ENCODE measurements around the gene TPRX1. TPM values are rescaled to one million over a fixed set of nuclear protein-coding genes. Genes with fewer than 3 reads are reported as not detected.
"Not testable (repeated sequence)": the region's sequence is repeated elsewhere in the genome, so short reads cannot be mapped to it uniquely, and the experiment has no call there.

TPRX1 gene
- total RNA-seq, 2 donors from 2014 or later, result not detected

DNA sequence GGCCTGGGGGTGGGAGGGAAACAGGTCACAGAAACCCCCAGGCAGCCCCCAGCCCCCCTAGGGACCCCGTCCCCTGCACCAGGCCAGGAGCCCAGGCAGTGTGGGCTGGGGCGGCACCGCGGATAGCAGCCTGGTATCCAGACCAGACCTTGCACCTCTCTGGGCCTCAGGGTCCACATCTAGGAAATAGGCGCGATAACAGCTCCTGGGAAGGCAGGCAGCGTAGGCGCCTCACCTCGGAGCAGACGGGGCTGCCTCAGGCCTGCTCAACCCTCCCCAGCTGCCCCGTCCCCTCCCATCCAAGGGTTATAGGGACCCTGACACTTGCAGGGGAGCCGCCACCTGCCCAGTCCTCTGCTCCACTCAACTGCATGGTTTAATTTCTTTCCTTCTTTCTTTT lies 680 bp downstream of the TPRX1 start:
- DNase-seq; ATAC-seq; intact Hi-C loops (cut with DNase I): not testable (repeated sequence)

GRCh38 chr19:47803148-47803547 lies 1.2 kb downstream of the TPRX1 start:
- ATAC-seq; DNase-seq; intact Hi-C loops (cut with DNase I): not testable (repeated sequence)

DNA sequence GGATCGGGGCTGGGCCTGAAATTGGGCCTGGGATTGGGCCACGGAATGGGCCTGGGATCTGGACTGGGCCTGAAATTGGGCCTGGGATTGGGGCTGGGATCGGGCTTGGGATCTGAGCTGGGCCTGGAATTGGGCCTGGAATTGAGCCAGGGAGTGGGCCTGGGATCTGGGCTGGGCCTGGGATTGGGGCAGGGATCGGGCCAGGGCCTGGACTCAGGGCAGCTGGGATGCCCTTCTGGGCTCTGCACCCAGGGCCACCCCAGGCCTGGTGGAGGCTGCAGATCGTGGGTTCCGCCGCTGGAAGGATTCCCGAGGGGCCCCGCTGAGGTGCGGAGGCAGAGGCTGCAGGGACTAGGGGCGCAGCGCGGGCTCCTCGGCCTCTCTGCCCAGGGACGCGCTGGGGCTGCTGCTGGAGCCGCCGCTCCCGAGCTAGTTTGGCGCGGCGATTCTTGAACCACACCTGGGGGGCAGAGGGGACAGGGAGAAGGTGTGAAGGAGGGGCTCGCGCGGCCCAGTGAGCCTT lies 1.8 kb downstream of the TPRX1 start:
- ATAC-seq, result no peak
- intact Hi-C loops (cut with DNase I), result no loop called here
- no peak for DNase-seq

GRCh38 chr19:47801270-47801669 lies 3.1 kb downstream of the TPRX1 start:
- ATAC-seq (no peak), DNase-seq (no peak)
- intact Hi-C loops (cut with DNase I), result no loop called here

DNA sequence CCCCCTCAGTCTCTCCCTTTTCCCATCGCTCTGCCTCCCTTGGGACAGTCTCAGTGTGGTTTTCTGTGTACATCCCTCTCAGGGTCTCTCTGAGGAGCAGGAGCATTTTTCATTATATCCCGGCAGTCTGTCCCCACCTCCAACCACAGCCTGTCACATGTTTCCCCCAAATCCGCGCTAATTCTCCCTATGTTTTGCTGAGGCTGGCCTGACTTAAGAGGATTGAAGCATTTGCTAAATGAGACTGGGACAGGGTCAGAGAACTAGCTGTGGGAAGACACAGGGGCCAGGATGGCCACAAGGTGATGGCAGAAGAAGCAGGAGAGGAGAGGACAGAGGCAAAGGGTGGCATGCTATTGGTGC lies 5.5 kb downstream of the TPRX1 start:
- ATAC-seq (no peak), DNase-seq (no peak)
- intact Hi-C loops (cut with DNase I), result no loop called here

GRCh38 chr19:47797996-47798903 lies 6.1 kb downstream of the TPRX1 start:
- DNase-seq, result no peak
- intact Hi-C loops (cut with DNase I), result no loop called here
- no peak for ATAC-seq

DNA sequence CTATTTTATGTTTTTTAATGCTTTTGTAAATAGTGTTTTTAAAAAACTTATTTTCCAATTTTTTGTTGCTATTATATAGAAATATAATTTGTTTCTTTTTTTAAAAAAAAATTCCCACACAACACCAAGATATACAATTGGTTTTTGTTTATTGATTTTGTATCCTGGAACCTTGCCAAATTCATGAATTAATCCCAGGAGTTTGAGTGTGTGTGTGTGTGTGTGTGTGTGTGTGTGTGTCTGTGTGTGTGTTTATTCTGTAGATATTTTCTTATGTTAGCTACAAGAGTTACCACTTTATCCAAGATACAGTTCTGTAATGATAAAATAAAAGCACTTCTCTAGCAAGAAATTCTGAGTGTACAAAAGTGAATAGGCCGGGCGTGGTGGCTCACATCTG lies 7.6 kb downstream of the TPRX1 start:
- no peak for ATAC-seq
- intact Hi-C loops (cut with DNase I), result no loop called here
- DNase-seq, result no peak

GRCh38 chr19:47794526-47794925 lies 9.8 kb downstream of the TPRX1 start:
- intact Hi-C loops (cut with DNase I), result no loop called here
- ATAC-seq, result no peak
- DNase-seq, result no peak

DNA sequence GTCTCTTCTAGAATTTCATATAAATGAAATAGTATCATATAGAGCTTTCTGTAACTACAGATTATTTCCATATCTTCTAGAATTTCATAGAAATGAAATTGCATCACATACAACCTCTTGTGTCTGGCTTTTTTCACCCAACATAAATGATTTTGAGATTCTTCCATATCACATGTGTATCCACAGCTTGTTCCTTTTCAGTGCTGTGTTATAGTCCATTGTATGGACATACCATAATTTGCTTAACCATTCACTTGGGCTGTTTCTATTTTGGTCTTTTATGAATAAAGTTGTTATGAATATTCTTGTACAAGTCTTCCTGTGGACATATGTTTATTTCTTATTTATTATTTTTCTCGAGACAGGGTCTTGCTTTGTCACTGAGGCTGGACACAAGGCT lies 11.7 kb downstream of the TPRX1 start:
- intact Hi-C loops (cut with DNase I), result no loop called here

DNA sequence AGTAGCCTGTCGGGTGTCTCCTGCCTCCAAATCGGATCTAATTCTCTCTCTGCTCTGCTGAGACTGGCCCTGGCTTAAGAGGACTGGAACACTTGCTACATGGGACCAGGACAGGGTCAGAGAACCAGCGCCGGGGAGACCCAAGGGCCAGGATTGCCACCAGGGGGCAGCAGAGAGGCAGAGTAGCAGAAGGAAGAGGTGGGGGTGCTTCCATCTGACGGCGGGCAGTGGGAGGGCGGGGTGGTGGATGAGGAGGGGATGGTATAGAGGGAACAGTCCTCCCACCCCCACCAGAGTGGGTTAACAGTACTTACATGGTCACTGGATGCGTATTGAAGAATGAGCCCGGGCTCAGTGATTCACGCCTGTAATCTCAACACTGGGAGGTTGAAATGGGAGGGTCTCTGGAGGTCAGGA lies 13.9 kb downstream of the TPRX1 start:
- peak; percentile 73 to 80 for ATAC-seq

More for the DNA sequence above, 11.7 kb downstream of the TPRX1 start:
- no peak for DNase-seq
- no peak for ATAC-seq

DNA sequence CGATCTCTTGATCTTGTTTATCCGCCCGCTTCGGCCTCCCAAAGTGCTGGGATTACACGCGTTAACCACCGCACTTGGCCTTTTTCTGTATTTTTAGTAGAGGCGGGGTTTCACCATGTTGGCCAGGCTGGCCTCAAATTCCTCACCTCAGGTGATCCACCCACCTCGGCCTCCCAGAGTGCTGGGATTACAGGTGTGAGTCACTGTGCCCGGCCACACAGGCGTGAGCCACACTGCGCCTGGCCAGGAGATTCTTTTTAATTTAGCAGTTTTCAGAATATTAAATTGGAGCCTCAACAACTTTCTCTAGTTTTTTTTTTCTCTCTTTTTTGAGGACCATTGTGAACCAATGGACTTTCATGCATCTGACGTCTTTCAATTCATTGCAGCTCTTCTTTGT lies 14.5 kb downstream of the TPRX1 start:
- DNase-seq; intact Hi-C loops (cut with DNase I); ATAC-seq: not testable (repeated sequence)

More for the DNA sequence above, 13.9 kb downstream of the TPRX1 start:
- DNase-seq, result peak; percentile 89
- intact Hi-C loops (cut with DNase I), result no loop called here

DNA sequence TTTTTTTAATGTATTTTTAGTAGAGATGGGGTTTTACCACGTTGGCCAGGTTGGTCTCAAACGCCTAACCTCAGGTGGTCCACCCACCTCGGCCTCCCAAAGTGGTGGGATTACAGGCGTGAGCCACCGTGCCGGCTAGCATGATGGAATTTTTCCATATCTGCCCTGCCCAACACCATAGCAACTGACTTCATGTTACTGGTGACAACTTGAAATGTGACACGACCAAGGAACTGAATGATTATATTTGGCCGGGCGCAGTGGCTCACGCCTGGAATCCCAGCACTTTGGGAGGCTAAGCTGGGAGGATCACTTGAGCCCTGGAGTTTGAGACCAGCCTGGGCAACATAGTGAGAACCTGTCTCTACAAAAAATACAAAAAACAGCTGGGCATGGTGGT lies 17.0 kb downstream of the TPRX1 start:
- intact Hi-C loops (cut with DNase I); DNase-seq; ATAC-seq: not testable (repeated sequence)

DNA sequence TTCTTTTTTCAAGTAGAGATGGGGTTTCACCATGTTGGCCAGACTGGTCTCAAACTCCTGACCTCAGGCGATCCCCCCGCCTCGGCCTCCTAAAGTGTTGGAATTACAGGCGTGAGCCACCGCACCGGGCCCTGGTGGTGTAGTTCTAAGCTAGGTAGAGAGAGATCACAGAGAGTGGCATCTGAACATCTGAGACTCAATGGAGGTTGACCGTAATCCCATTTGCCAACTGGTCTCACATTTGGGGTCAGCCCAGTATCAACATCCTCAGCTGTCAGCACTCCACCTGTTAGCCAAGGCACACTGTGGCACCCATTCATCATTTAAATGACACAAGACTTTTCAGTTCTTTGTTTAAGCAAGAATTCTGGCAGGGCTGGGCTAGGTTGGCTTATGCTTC lies 17.8 kb downstream of the TPRX1 start:
- intact Hi-C loops (cut with DNase I), result no loop called here
- no peak for DNase-seq
- no peak for ATAC-seq

- DNase-seq, result peak; percentile 53
- ATAC-seq, result no peak
- intact Hi-C loops (cut with DNase I), result loop anchor here in 1 of 2 donors (5.0 kb wide), 1 partner anchor 74 kb away; no protein-coding TSS in a partner anchor
Observed at GRCh38 chr19:47781590-47782262, 22.6 kb downstream of the TPRX1 start.

DNA sequence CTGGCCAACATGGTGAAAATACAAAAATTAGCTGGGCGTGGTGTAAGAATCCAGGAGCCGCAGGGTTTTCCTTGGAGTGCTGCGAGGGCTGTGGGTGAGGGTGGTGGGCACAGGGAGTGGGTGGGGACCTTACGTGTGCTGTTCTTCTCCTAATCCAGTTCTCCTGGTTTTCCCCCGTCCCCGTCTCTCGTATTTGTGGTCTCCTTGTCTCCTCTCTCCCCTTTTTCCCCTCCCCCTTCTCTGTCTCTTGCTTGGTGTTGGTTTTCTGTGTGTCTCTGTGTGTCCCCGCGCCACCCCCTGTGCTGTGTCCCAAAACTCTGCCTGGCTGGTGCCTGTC lies 24.2 kb downstream of the TPRX1 start:
- DNase-seq (no peak), ATAC-seq (no peak)
- intact Hi-C loops (cut with DNase I), result loop anchor here in 1 of 2 donors (5.0 kb wide), 1 partner anchor 73 kb away; no protein-coding TSS in a partner anchor

DNA sequence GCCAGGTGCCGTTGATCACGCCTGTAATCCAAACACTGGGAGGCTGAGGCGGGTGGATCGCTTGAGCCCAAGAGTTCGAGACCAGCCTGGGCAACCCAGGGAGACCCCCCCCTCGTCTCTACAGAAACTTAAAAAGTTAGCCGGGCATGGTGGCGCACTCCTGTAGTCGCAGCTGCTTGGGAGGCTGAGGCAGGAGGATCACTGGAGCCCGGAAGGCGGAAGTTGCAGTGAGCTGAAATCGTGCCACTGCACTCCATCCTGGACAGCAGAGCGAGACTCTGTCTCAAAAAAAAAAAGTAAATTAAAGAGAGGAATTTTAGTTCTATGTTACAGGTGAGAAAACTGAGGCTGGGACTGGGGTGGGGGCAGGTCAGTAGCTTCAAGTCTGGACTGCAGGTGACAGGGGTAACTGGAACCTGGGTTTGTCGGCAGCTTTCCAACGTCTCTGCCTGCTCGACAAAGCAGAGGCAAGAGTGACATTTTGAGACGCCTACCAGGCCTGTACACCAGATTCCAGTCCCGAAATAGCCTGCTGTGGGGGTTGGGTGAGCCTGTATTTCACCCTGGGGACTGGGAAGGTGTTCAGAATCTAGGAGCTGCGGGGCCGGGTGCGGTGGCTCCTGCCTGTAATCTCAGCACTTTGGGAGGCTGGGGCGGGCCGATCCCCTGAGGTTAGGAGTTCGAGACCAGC lies 24.7 kb downstream of the TPRX1 start:
- DNase-seq, result peak; percentile 74
- intact Hi-C loops (cut with DNase I), result loop anchor here in 1 of 2 donors (5.0 kb wide), 1 partner anchor 72 kb away; no protein-coding TSS in a partner anchor
- ATAC-seq, result peak; percentile 48 to 50

DNA sequence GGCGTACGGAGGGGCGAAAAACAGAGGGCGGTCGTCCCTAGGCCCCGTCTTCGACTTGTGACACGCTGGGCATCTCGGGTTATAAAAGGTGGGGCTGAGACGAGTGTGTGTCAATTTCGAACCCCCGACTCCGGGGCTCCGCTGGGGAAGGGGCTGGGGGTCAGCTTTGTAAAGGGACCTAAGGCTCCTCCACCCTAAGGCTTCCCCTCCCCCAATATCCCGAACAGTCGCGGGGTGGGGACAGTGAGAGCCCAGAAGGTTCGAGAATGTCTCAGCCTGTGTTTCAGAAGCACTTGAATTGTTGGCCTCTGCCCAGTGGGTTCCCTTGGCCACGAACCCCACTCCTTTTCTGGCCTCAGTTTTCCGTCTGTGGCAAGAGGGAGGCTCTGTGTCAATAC lies 25.4 kb downstream of the TPRX1 start:
- intact Hi-C loops (cut with DNase I), result no loop called here
- peak; percentile 39 for DNase-seq
- peak; percentile 41 to 52 for ATAC-seq

DNA sequence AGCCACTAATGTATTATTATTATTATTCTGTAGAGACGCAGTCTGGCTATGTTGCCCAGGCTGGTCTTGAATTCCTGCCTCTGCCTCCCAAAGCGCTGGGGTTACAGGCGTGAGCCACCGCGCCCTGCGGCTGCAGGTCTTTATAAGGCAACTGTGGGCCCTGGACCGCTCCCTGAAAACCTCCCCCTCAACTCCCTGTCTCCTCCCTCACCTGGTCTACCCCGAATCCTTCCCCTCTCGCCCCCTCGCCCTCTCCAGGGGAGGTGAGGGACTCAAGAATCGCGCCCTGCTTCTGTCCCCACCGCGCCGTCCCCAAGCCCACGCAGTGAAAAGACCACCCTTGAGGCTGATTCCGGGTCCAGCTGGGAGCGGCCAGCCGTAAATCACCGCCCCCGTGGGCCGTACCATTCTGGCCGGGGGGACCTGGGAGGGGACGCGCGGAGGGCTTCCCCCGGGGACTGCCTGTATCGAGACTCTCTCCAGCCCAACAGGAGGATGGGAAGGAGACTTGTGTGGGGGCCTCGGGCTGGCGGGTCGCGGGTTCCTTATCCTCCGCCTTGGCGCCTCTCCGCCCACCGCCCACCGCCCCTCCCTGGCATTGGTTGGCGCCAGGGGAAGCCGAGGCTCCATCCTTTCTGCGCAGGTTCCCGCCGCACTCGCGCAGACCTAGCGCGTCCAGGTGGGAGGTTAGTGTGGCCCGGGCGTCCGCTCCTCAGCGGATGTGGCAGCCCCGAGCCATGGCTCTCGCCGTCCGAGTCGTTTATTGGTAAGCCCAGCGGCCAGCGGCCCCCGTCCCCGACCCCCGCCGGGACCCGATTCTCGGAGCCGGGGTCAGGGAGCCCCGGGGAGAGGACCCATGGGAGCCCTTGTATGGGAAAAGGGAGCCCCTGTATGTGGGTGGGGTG lies 26.1 kb downstream of the TPRX1 start, which contains the start of gene SELENOW:
TSS of gene SELENOW (plus strand) at position 655 of the 905 bp plus-strand sequence. CDS start at position 738, 83 bp downstream.
- intact Hi-C loops (cut with DNase I), result no loop called here
- ATAC-seq (peak; percentile 87 to 91), DNase-seq (peak; percentile 83)

All from left cardiac atrium (tissue), 4 donors.